Fibroblast of lung (primary cell): ENCODE measurements around the gene RMI1. TPM values are rescaled to one million over a fixed set of nuclear protein-coding genes. Genes with fewer than 3 reads are reported as not detected.

ENCODE experiments used
- DNase-seq, 2 donors: peaks; one replicate each; pipeline versions ENCODE4 v3.0.0 to v3.0.0-alpha.2; 2010; ENCODE audit warnings: low read depth in 2 of 2
- H2AFZ ChIP-seq: 2 replicates; pipeline ENCODE4 v1.5.1; 2012; ENCODE audit warnings: low read length, control low read depth, inconsistent platforms
- H3K27ac ChIP-seq: 2 replicates; pipeline ENCODE4 v1.5.1; 2011; ENCODE audit warnings: low read length, control low read depth; ENCODE audit not compliant: insufficient read depth
- H3K27me3 ChIP-seq: 2 replicates; pipeline ENCODE4 v1.5.1; 2011; ENCODE audit warnings: mild to moderate bottlenecking, low read length; ENCODE audit not compliant: control insufficient read depth, insufficient read depth
- H3K36me3 ChIP-seq: 2 replicates; pipeline ENCODE4 v1.5.1; 2011; ENCODE audit warnings: low read length; ENCODE audit not compliant: control insufficient read depth, insufficient read depth
- H3K4me1 ChIP-seq: 2 replicates; pipeline ENCODE4 v1.5.1; 2011; ENCODE audit warnings: low read length; ENCODE audit not compliant: control insufficient read depth, insufficient read depth; ENCODE audit errors: extremely low read depth
- H3K4me2 ChIP-seq: 2 replicates; pipeline ENCODE4 v1.5.1; 2011; ENCODE audit warnings: low read length, control low read depth; ENCODE audit not compliant: insufficient read depth; ENCODE audit errors: extremely low read depth
- H3K4me3 ChIP-seq, 4 experiments: fragments of 200-600 bp in 1 of 4; sonication (generic) in 1 of 4; replicated peaks in 1 of 4; 2 replicates each; pipeline ENCODE4 v1.5.1; 2011 to 2016; ENCODE audit warnings: low read length in 4 of 4, low read depth in 3 of 4, mild to moderate bottlenecking in 3 of 4, control low read depth in 2 of 4, inconsistent platforms in 1 of 4, mixed read lengths in 1 of 4; ENCODE audit not compliant: insufficient read depth in 1 of 4; ENCODE audit errors: control extremely low read depth in 1 of 4
- H3K79me2 ChIP-seq: 2 replicates; pipeline ENCODE4 v1.5.1; 2012; ENCODE audit warnings: mild to moderate bottlenecking, low read length, inconsistent platforms; ENCODE audit not compliant: control insufficient read depth, insufficient read depth
- H3K9ac ChIP-seq: 2 replicates; pipeline ENCODE4 v1.5.1; 2011; ENCODE audit warnings: mild to moderate bottlenecking, low read length, control low read depth; ENCODE audit not compliant: insufficient read depth
- H3K9me3 ChIP-seq: 2 replicates; pipeline ENCODE4 v1.5.1; 2012; ENCODE audit warnings: low read depth, low read length; ENCODE audit not compliant: control insufficient read depth, insufficient read depth
- H4K20me1 ChIP-seq: 2 replicates; pipeline ENCODE4 v1.5.1; 2011; ENCODE audit warnings: low read length; ENCODE audit not compliant: control insufficient read depth, insufficient read depth; ENCODE audit errors: extremely low read depth
- CTCF ChIP-seq, 2 donors: IDR thresholded peaks in 1 of 2; conservative IDR thresholded peaks in 1 of 2; 1 replicate in 1 of 2; 2 replicates in 1 of 2; pipeline ENCODE4 v1.5.1; 2011 to 2012; ENCODE audit warnings: low read length in 2 of 2, control low read depth in 1 of 2, inconsistent platforms in 1 of 2, low read depth in 1 of 2, mild to moderate bottlenecking in 1 of 2
- EZH2 ChIP-seq: IDR thresholded peaks from 2 replicates; pipeline ENCODE4 v1.5.1; 2012; ENCODE audit warnings: low read length, control low read depth, mild to moderate bottlenecking; ENCODE audit errors: missing control alignments
- polyA plus RNA-seq, 2 donors: library from polyadenylated mRNA; depleted of rRNA in 1 of 2; stranded (reverse) in 1 of 2; unstranded in 1 of 2; fragments of >200 nt; gene quantifications; 2 replicates each; pipeline ENCODE4 v1.2.1, GENCODE V29; 2011 to 2012; ENCODE audit warnings: missing spikeins in 1 of 2
- total RNA-seq: library from RNA; depleted of rRNA; stranded (reverse); fragments of >200 nt; gene quantifications from 2 replicates; pipeline ENCODE4 v1.2.1, GENCODE V29; 2014

Gene RMI1
- total and polyA plus RNA-seq, 2 donors (not counting 1 experiment from before 2014, with no cell fraction given), result 2.3 to 5.0 TPM

GRCh38 chr9:84000186-84000585 is 19.6 kb downstream of the RMI1 start:
- Histone ChIP-seq H3K79me2 (peaks cover 2% of the 10 kb centered on the region), H3K27me3 (no peaks in the 10 kb centered on the region), H3K36me3 (no peaks in the 10 kb centered on the region), H2AFZ (no peak overlapping the region), H3K27ac (no peak overlapping the region), H4K20me1 (no peaks in the 10 kb centered on the region), H3K9me3 (no peaks in the 10 kb centered on the region), H3K4me3 (no peak overlapping the region), H3K9ac (no peak overlapping the region), H3K4me1 (no peaks in the 10 kb centered on the region), H3K4me2 (no peak overlapping the region)
- TF ChIP-seq CTCF (conservative IDR thresholded peaks at IDR 0.05 in 1 of 2, IDR thresholded peaks at IDR 0.05 in 1 of 2; ENCODE audit: low read depth in 1 of 2, low read length in 2 of 2) (no peak), EZH2 (no peak)
- DNase-seq, result peak; percentile 25 to 27

GRCh38 chr9:84001621-84002020 is 21.0 kb downstream of the RMI1 start:
- Histone ChIP-seq H3K9me3 (no peaks in the 10 kb centered on the region), H3K27ac (no peak overlapping the region), H3K4me2 (no peak overlapping the region), H3K9ac (no peak overlapping the region), H3K4me3 (no peak overlapping the region), H3K36me3 (no peaks in the 10 kb centered on the region), H2AFZ (no peak overlapping the region), H3K4me1 (no peaks in the 10 kb centered on the region), H3K79me2 (no peaks in the 10 kb centered on the region), H3K27me3 (no peaks in the 10 kb centered on the region), H4K20me1 (no peaks in the 10 kb centered on the region)
- TF ChIP-seq EZH2 (no peak), CTCF (conservative IDR thresholded peaks at IDR 0.05 in 1 of 2, IDR thresholded peaks at IDR 0.05 in 1 of 2; ENCODE audit: low read depth in 1 of 2, low read length in 2 of 2) (no peak)
- no peak for DNase-seq

- no peaks in the 10 kb centered on the region for H3K79me2 ChIP-seq
- H3K9me3 ChIP-seq, result no peaks in the 10 kb centered on the region
- no peak for TF ChIP-seq EZH2
- TF ChIP-seq CTCF (conservative IDR thresholded peaks at IDR 0.05 in 1 of 2, IDR thresholded peaks at IDR 0.05 in 1 of 2; ENCODE audit: low read depth in 1 of 2, low read length in 2 of 2), result no peak
- peak overlapping the region; percentile 24 for H2AFZ ChIP-seq
- no peaks in the 10 kb centered on the region for H3K27me3 ChIP-seq
- H3K4me3 ChIP-seq, result no peak overlapping the region
- no peaks in the 10 kb centered on the region for H4K20me1 ChIP-seq
- no peak overlapping the region for H3K9ac ChIP-seq
- no peak overlapping the region for H3K27ac ChIP-seq
- H3K36me3 ChIP-seq, result no peaks in the 10 kb centered on the region
- no peaks in the 10 kb centered on the region for H3K4me1 ChIP-seq
- H3K4me2 ChIP-seq, result peak overlapping the region; percentile 56
- DNase-seq, result peak; percentile 23 to 32
Measured at GRCh38 chr9:84002344-84002743, 21.7 kb downstream of the RMI1 start.
